Tibial nerve (tissue), 4 donors: ENCODE data around the gene MAP4K3.

Source experiments
- CTCF ChIP-seq, 5 experiments: fragments of 200-600 bp in 3 of 5; fragments of 450-650 bp in 2 of 5; sonication (generic) in 3 of 5; IDR thresholded peaks; one replicate each; pipeline ENCODE4 v1.5.1; 2016 to 2019; ENCODE audit warnings: antibody characterized with exemption in 5 of 5, mild to moderate bottlenecking in 3 of 5, moderate library complexity in 2 of 5
- EP300 ChIP-seq, 2 donors: sonication (generic); formaldehyde crosslinking; IDR thresholded peaks; one replicate each; pipeline ENCODE4 v1.6.1; 2017; ENCODE audit warnings: antibody characterized with exemption in 2 of 2, mild to moderate bottlenecking in 1 of 2
- POLR2A ChIP-seq, 2 donors: fragments of 450-650 bp; IDR thresholded peaks; one replicate each; pipeline ENCODE4 v1.6.1; 2017; ENCODE audit warnings: antibody characterized with exemption in 2 of 2, mild to moderate bottlenecking in 2 of 2, moderate library complexity in 2 of 2

DNA sequence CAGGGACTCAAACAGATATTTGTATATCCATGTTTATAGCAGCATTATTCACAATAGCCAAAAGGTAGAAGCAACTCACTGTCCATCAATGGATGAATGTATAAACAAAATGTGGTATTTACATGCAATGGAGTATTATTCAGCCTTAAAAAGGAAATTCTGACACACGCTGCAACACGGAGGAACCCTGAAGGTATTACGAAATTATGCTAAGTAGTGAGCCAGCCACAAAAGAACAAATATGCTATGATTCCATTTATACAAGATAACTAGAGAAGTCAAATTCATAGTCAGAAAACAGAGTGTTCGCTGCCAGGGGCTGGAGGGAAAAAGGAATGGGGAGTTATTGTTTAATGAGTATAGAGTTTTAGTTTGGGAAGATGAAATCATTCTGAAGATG is 132.4 kb downstream of the MAP4K3 start:
- TF ChIP-seq CTCF (IDR thresholded peaks at IDR 0.05) (no peak), POLR2A (IDR thresholded peaks at IDR 0.05) (no peak), EP300 (IDR thresholded peaks at IDR 0.05) (no peak)
